HL-60 (cell line): ENCODE measurements around the gene RELB.

Source experiments
- CTCF ChIP-seq: IDR thresholded peaks from one replicate; pipeline ENCODE4 v1.5.1; 2011; ENCODE audit warnings: low read length, control low read depth, inconsistent platforms; ENCODE audit not compliant: insufficient read depth
- GABPA ChIP-seq: IDR thresholded peaks from 2 replicates; pipeline ENCODE4 v1.6.1; 2012; ENCODE audit warnings: low read depth
- POLR2AphosphoS5 ChIP-seq: IDR thresholded peaks from 2 replicates; pipeline ENCODE4 v1.6.1; 2012; ENCODE audit warnings: low read depth
- REST ChIP-seq: IDR thresholded peaks from 2 replicates; pipeline ENCODE4 v1.6.1; 2012; ENCODE audit warnings: low read depth; ENCODE audit not compliant: insufficient replicate concordance

GRCh38 chr19:45019187-45019586 is 17.9 kb downstream of the RELB start:
- TF ChIP-seq CTCF (no peak), POLR2AphosphoS5 (no peak), GABPA (no peak), REST (no peak)
